ENCODE measurements around the gene AMBRA1.

AMBRA1 gene

GRCh38 chr11:46435679-46436078, 158.1 kb downstream of the AMBRA1 start:
- DNase-seq: no peak

GRCh38 chr11:46431211-46431610, 162.6 kb downstream of the AMBRA1 start:
- DNase-seq: no peak

GRCh38 chr11:46429717-46430116, 164.1 kb downstream of the AMBRA1 start:
- no peak for DNase-seq

- no peak for DNase-seq
Observed at GRCh38 chr11:46427364-46427763, 166.5 kb downstream of the AMBRA1 start.

- DNase-seq: no peak
Observed at GRCh38 chr11:46426233-46426991, 167.4 kb downstream of the AMBRA1 start.

GRCh38 chr11:46422588-46422987, 171.2 kb downstream of the AMBRA1 start:
- DNase-seq: no peak

GRCh38 chr11:46421257-46421880, 172.5 kb downstream of the AMBRA1 start:
- no peak for DNase-seq

GRCh38 chr11:46420513-46420912, 173.3 kb downstream of the AMBRA1 start:
- no peak for DNase-seq

GRCh38 chr11:46418751-46419150, 175.1 kb downstream of the AMBRA1 start:
- no peak for DNase-seq

GRCh38 chr11:46417711-46418110, 176.1 kb downstream of the AMBRA1 start:
- no peak for DNase-seq

GRCh38 chr11:46414879-46415278, 178.9 kb downstream of the AMBRA1 start:
- DNase-seq: no peak

GRCh38 chr11:46414466-46414796, 179.4 kb downstream of the AMBRA1 start:
- DNase-seq: no peak

GRCh38 chr11:46413760-46414465, 179.9 kb downstream of the AMBRA1 start:
- DNase-seq: no peak

- no peak for DNase-seq
Observed at GRCh38 chr11:46410021-46410420, 183.8 kb downstream of the AMBRA1 start.

- DNase-seq: no peak
Observed at GRCh38 chr11:46408407-46408986, 185.3 kb downstream of the AMBRA1 start.

- no peak for DNase-seq
Observed at GRCh38 chr11:46407635-46408034, 186.2 kb downstream of the AMBRA1 start.

- no peak for DNase-seq
Observed at GRCh38 chr11:46404476-46405017, 189.3 kb downstream of the AMBRA1 start.

- DNase-seq: no peak
Observed at GRCh38 chr11:46402957-46403902, 190.6 kb downstream of the AMBRA1 start.

GRCh38 chr11:46397526-46397925, 196.3 kb downstream of the AMBRA1 start:
- no peak for DNase-seq

- DNase-seq: no peak
Observed at GRCh38 chr11:46393759-46394158, 200.1 kb downstream of the AMBRA1 start.

GRCh38 chr11:46393231-46393616, 200.6 kb downstream of the AMBRA1 start:
- no peak for DNase-seq

All from cortex of kidney (tissue), 1 donor.